Glomerular visceral epithelial cell (primary cell): Measurements from ENCODE around the gene CHFR.
"Not testable (repeated sequence)": the region's sequence is repeated elsewhere in the genome, so short reads cannot be mapped to it uniquely, and the experiment has no call there.

Source experiments
- DNase-seq: peaks from one replicate; pipeline ENCODE4 v3.0.0-alpha.2; 2016; ENCODE audit errors: extremely low spot score

CHFR gene

DNA sequence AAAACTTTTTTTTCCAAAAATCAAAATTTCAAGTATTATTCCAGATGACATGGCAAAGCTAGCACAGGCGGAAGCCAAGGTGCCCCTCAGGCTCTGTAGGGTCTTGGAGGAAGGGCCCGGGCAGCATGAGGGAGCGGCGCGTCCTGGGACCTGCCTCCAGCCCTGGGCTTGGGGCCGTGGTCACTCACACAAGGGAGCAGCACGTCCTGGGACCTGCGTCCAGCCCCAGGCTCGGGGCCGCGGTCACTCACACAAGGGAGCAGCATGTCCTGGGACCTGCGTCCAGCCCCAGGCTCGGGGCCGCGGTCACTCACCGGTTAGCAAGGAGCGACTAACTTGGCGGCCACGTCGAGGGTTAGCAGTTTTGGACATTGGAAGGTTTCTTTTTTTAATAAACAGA is 46.9 kb downstream of the CHFR start:
- no peak for DNase-seq

DNA sequence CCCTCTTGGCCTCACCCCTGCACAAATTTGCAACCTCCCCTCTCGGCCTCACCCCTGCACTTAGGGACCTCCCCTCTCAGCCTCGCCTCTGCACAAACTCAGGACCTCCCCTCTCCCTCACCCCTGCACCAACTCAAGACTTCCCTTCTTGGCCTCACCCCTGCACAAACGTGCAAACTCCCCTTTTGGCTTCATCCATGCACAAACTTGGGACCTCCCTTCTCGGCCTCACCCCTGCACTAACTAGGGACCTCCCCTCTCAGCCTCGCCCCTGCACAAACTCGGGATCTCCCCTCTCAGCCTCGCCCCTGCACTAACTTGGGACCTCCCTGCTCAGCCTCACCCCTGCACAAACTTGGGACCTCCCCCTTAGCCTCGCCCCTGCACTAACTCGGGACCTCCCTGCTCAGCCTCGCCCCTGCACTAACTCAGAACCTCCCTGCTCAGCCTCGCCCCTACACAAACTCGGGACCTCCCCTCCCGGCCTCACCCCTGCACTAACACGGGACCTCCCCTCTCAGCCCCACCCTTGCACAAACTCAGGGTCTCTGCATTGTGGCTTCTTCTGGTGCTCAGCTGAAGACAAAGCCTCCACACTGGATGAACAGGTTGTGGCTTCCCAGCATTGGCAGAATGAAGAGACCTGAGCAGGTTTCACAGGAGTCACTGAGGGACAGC is 47.7 kb downstream of the CHFR start:
- no peak for DNase-seq

DNA sequence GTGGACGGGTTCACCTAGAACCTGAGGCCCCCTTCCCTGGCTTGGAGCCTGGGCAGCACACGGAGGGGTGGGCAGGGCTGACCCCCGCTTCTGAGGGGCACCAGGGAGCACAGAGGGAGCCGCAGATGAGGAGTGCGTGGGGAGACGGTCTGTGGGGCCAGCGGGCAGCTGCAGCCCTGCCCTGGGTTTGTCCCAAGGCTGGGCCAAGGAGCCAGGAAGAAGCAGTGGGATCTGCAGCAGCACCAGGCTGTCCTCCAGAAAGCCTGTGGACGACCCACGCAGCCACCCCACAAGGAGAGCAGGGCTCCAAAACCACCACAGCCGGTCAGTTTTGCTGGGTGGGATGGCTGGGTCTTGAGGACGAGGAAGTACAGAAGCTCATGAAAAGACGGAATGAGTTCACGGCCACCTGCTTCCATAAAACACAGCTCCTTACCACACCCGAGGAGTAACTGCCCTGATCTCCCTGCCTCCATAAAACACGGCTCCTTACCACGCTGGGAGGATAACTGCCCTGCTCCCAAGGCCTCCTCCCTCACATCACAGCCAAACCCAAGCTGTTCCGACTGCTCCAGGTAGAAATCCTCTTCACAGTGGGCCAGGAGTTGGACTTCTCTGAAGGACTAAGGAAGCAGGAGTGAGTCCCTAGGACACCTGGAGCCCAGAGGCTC is 48.9 kb downstream of the CHFR start:
- DNase-seq, result no peak

DNA sequence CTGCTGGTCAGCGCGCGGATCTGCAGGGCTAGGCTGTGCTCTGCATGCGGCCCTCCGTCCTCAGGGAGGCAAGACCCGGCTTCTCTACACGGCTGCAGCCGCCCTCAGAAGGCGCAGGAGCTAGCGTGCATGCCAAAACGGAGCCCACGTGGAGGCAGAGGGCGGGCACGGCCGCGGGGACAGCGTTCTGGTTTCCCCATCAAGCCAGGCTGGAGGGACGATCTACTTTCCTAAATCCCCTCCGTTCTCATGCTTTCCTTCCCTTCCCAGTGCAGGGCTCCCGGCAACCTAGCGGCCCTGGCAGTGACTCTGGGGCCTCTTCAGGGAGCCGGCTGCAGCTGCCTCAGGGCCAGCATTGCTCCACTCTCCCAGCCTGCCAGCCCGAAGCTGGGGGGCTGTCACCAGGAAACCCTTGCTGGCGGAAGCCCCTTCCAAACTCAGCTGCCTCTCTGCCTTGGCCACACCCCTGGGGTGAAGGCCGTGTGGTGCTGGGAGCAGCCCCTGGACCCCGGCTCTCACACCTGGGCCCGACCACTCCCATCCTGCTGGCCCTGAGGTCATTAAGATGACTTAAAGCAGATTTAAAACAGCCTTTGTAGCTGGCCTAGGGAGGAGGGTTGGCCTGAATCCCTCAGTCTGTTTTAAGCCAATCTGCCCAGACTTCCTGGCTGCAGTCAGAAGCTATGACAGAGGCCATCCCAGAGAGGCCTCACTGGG is 49.6 kb downstream of the CHFR start:
- no peak for DNase-seq

DNA sequence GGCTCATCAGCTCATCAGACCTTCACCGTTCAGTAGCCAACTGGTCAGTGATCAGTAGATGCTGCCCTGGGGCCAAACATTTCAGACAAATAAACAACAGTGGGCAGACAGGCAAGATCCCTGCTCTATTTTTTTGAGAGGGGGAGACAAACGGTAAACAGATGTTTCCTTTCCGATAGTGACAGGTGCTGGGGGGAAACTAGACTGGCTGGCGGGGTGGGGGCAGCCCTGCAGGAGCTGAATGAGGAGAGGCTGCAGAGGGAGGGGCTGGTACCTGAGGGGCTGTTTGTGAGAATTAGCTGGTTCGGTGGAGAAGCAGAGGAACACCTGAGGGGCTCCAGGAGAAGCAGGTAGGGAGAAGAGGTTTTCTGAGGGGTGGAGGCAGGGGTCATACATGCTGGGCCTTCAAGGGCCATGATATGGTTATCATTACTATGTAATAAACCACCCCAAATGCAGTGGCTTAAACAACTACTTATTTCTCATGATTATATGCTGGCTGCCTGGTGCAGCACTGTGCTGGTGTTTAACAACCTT is 50.5 kb downstream of the CHFR start:
- no peak for DNase-seq

DNA sequence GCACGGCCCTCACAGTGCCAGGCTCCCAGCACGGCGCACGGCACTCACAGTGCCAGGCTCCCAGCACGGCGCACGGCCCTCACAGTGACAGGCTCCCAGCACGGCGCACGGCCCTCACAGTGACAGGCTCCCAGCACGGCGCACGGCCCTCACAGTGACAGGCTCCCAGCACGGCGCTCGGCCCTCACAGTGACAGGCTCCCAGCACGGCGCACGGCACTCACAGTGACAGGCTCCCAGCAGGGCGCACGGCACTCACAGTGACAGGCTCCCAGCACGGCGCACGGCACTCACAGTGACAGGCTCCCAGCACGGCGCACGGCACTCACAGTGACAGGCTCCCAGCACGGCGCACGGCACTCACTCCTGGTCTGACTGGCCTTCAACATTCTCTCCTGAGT is 51.2 kb downstream of the CHFR start:
- DNase-seq, result not testable (repeated sequence)

DNA sequence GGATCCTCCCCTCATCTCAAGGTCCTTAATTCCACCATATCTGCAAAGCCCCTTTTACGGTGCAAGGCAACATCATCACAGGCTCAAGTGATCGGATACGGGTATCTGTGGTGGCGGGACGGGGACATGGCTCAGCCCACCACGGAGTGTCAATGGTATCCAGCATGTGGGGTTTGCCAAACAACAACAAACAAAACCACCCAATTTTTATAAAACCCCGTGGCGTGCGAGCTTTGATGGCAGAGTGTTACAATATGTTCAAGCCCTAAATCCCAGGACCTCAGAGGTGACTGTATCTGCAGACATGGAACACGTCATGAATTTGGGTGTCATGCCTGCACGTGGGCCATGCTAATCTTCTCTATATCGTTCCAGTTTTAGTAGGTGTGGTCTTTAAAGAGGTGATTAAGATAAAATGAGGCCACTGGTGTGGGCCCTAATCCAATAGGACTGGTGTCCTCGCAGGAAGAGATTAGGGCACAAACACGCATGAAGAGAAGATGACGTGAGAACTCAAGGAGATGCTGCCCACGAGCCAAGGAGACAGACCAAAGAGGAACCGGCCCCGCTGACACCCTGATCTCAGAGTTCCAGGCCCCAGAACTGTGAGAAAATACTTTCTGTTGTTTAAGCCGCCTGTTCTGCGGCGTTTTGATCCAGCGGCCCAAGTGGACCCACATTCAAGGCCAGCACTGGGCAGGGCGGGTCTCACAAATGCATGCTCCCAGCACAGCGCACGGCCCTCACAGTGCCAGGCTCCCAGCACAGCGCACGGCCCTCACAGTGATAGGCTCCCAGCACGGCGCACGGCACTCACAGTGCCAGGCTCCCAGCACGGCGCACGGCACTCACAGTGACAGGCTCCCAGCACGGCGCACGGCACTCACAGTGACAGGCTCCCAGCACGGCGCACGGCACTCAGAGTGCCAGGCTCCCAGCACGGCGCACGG is 52.1 kb downstream of the CHFR start:
- DNase-seq, result no peak

DNA sequence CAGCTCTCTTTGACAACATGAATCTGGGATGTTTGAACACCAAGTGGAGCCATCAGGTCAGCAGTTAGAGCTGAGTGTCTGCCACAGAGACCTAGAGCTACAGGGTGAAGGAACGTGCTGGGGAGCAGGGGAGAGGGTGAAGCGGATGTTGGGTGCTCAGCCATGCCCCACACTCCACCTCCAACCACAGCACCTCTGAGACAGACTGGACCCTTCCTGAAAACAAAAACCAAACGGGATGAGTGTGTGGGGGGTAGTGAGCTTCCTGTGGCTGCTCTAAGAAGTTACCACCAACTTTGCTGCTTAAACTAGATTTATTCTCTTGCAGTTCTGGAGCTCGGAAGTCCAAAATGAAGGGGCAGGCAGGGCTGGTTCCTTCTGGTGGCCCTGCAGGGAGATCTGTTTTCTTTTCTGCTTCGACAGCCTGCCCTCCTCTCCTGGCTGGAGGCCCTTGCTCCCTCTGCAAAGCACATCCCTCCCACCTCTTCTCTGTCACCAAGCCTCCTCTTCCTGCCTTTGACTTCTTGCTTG is 53.2 kb downstream of the CHFR start:
- DNase-seq, result no peak

DNA sequence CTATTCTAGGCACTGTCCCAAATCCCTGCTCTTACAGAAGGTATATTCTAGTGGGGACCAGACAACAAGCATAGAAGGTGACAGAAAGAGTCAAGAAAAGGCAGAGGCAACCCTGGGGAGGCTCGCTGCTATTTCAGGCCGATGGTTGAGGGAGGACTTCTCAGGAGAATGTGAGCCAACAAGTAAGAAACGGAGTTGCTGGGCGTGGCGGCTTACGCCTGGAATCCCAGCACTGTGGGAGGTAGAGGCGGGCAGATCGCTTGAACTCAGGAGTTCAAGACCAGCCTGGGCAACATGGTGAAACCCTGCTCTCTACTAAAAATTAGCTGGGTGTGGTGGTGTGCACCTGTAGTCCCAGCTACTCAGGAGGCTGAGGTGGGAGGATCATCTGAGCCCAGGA is 54.1 kb downstream of the CHFR start:
- no peak for DNase-seq

DNA sequence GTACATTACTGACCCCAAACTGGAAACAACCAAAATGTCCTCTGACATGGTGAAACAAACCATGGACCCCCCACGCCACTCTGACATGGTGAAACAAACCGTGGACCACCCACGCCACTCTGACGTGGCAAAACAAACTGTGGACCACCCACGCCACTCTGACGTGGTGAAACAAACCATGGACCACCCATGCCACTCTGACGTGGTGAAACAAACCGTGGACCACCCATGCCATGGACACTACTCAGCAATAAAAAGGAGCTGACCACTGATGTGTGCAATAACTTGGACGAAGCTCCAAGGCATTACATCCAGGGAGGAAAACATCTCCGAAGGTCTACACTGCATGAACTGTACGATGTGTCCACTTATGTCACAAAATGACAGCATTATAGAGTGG is 55.6 kb downstream of the CHFR start:
- DNase-seq, result no peak

DNA sequence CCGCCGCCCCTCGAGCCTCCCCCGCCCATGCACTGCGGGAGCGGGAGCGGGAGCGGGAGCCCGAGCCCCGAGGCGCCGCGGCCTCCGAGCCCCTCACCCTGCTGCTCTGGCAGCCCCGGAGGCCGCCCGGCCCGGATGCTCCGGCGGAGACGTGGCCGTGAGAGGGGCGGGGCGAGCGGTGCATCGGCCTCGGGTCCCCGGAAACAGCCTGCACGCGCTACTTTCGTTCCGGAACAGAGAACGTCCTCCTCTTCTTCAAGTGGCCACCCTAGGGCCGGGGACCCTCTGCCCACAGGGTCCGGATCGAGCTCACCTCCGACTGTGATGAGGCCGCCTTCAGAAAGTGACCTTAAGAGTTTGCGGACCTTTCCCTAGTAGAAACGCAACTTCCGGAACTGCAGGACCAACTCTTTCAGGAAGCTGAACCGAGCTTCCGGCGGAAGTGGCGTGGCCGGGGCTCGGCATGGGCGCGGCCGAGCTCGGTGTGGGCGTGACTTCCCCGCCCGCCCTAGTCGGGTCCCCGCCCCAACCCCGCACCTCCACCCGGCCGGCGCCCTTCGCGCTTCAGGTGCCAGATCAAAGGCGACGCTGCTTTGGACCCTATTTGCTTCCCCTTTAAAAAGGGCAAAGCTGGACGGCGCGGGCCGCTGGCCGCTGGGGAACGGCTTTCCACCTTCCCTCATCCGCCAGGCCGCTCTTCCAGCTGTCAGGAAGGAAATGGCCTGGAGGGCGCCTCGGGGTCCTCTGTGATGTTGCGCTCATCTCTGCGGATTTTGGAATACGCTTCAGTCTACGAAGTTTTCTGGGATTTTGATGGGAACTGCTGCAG is 58.5 kb downstream of the CHFR start, which contains the start of gene GOLGA3:
GOLGA3 (minus strand) TSS at position 164 of the 829 bp plus-strand sequence. CDS start 6,741 bp downstream, outside the sequence.
- DNase-seq, result peak; percentile 92

DNA sequence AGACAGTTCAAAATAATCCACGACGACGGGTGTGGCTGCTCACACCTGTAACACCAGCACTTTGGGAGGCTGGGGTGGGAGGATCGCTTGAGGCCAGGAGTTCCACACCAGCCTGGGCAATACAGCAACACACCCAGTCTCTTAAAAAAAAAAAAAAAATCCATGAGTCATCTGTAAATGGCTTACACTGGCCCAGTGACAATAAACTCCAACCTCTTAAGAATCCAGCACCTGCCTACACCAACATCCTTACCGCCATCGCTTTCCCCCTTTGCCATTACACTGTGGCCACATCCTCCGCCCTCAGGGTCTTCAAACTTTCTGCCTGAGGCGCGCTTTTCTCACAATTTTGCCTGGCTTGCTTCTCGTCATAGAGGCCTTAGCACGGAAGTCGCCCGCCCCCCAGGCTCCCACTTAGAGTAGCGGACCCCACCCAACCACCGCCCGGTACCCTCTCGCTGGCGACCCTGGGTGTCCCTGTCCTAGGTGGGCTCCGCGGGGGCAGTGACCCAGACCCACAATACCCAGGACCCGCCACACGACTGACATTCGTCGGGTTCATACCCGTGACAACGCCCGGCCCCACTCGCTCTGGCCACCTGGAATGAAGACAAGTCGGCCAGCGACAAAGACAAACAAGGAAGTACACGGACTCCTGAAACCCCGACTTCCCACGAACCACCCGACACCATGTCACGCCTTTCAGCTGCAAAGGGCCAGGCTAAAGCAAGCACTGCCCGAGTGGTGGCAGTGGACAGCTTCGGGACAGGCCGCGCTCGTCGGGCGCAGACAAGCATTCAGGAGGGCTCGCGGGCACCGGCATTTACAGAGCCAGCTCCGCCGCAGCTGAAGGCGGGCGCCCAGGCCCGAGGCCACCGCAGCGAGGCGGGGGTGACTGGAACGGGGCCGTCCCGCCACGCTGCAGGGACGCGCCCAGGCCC is 59.4 kb downstream of the CHFR start:
- peak; percentile 46 for DNase-seq

DNA sequence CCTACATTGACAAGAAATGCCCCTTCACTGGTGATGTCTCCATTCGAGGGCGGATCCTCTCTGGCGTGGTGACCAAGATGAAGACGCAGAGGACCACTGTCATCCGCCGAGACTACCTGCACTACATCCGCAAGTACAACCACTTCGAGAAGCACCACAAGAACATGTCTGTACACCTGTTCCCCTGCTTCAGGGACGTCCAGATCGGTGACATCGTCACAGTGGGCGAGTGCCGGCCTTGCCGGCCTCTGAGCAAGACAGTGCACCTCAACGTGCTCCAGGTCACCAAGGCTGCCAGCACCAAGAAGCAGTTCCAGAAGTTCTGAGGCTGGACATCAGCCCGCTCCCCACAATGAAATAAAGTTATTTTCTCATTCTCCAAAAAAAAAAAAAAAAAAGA is 61.5 kb downstream of the CHFR start:
- no peak for DNase-seq

DNA sequence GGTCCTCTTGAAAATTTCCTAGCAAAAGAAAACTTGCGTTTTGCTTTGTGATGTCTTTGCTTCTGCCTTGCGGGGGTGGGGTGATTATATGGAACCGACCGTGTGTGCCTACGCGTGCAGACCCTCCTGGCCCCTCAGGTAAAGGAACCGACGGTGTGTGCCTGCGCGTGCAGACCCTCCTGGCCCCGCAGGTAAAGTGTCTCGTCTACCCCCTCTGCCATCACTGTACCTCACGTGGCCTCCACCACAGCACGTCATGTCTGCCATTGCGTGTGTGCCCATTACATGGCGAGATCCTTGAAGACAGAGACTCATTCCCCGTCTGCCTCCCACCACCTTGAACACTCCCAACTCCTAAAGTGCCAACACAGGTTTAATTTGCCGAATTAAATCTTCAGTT is 62.3 kb downstream of the CHFR start:
- no peak for DNase-seq

DNA sequence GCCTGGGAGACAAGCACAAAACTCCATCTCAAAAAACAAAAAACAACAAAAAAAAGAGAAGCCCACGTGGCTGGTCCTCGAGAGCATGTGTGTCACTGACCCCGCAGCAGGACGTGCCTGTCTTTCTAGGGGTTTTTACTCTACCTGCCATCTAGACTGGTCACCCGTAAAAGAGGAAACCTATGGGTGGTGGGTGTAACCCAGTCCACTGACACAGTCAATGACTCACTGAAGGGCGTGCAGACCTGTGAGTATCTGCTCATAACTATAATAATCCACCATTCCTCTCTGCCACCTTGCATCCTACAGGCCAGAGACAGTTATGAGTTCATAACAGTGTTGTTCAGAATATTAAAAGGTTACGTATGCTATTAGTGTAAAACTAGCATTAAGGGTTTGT is 63.4 kb downstream of the CHFR start:
- DNase-seq, result no peak

DNA sequence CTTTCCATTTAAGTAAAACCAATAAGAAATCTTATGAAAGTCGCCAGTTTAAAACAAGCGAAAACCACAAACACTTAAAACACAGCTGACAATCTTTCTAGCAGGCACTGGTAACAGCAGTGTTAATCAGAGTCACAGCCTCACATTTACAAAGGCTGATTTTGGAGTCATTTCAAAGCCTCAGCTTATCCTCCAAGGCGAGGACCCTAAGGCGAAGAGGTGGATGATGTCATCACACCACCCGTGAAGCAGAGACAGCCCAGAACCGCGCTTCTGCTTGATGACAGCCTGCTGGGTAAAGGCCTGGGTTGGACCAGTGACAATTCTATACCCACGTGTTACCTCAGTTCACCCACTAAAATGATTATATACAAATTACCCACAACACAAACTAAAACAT is 68.8 kb downstream of the CHFR start:
- no peak for DNase-seq

DNA sequence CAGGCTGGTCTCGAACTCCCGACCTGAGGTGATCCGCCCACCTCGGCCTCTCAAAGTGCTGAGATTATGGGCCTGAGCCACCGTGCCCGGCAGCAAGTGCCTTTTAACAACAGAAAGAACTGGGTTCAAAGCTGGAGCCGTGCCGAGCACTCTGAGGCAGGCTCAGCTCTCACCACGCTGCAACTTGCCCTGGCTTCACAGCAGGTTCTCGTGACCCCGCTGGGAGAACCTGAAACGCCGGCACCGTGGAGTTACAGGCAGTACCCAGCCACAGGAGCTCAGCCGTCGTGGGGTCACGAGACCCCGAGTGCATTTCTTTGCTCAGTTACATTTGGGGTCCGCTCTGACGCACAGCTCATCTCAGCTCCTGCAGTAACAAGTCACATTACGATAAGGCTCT is 73.2 kb downstream of the CHFR start:
- DNase-seq, result no peak

DNA sequence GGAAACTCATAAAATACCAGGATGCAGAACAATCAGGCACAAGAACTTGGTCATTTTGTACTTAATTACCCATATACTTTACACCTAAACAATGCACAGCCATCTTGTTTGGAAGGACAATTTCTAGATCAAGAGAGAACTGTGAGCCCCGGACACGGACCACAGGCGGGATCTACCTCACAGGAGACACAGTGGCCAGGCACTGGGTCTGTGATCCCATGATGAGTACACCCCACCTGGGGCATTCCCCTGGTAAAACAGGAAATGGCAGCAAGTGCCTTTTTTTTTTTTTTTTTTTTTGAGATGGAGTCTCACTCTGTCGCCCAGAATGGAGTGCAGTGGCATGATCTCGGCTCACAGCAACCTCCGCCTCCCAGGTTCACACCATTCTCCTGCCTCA is 74.0 kb downstream of the CHFR start:
- no peak for DNase-seq

DNA sequence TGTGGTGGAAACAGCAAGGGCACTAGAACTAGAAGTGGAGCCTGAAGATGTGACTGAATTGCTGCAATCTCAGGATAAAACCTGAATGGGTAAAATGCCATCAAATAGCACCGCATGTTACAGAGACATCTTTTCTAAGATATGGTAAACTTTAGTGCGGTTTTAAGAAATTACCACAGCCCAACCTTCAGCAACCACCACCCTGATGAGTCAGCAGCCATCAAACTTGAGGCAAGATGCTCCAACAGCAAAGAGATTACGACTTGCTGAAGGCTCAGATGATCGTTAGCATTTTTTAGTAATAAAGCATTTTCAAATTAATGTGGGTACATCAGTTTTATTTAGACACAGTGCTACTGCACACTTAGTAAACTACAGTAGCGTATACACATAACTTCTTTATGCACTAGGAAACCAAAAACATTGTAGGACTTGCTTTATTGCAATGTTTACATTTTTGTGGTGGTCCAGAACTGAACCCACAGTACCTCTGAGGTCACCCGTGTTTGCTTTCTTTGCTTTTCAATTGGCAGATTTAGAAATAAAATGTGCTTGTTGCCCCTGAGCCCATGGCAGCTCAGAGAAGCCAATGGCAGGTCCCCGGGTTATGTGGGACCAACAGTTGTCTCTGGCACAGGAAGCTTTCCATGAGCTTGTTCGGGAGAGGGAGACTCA is 74.6 kb downstream of the CHFR start:
- DNase-seq, result no peak
